HG03520 (cell line): ENCODE data around the gene LAMP5.

Experiments
- ATAC-seq: cut with Tn5 transposase; IDR thresholded peaks from one replicate; pipeline ENCODE4 v1.9.1; 2021; ENCODE audit warnings: mild to moderate bottlenecking, moderate library complexity; ENCODE audit not compliant: unreplicated experiment

Gene LAMP5

GRCh38 chr20:9514461-9515213, at the start of gene LAMP5:
TSS of gene LAMP5 (plus strand) at chr20:9514590. CDS start at chr20:9514853, 263 bp downstream.
- ATAC-seq = no peak

- ATAC-seq = no peak
Observed at GRCh38 chr20:9467995-9468394, 46.4 kb upstream of the LAMP5 start.

- ATAC-seq = no peak
Observed at GRCh38 chr20:9474835-9475415, 39.5 kb upstream of the LAMP5 start.

- ATAC-seq = no peak
Observed at GRCh38 chr20:9475456-9475855, 38.9 kb upstream of the LAMP5 start.

- no peak for ATAC-seq
Observed at GRCh38 chr20:9476174-9476573, 38.2 kb upstream of the LAMP5 start.

- ATAC-seq = no peak
Observed at GRCh38 chr20:9476637-9477036, 37.8 kb upstream of the LAMP5 start.

GRCh38 chr20:9478771-9479170, 35.6 kb upstream of the LAMP5 start:
- ATAC-seq = no peak

GRCh38 chr20:9480066-9480465, 34.3 kb upstream of the LAMP5 start:
- no peak for ATAC-seq

GRCh38 chr20:9482180-9482579, 32.2 kb upstream of the LAMP5 start:
- ATAC-seq = no peak

- no peak for ATAC-seq
Observed at GRCh38 chr20:9483131-9483530, 31.3 kb upstream of the LAMP5 start.

GRCh38 chr20:9485614-9486340, 28.6 kb upstream of the LAMP5 start:
- no peak for ATAC-seq

GRCh38 chr20:9487231-9487630, 27.2 kb upstream of the LAMP5 start:
- no peak for ATAC-seq

- no peak for ATAC-seq
Observed at GRCh38 chr20:9488063-9488462, 26.3 kb upstream of the LAMP5 start.

- no peak for ATAC-seq
Observed at GRCh38 chr20:9490161-9490560, 24.2 kb upstream of the LAMP5 start.

- no peak for ATAC-seq
Observed at GRCh38 chr20:9490631-9491030, 23.8 kb upstream of the LAMP5 start.

- ATAC-seq = no peak
Observed at GRCh38 chr20:9491324-9491723, 23.1 kb upstream of the LAMP5 start.

GRCh38 chr20:9492067-9492466, 22.3 kb upstream of the LAMP5 start:
- no peak for ATAC-seq

- no peak for ATAC-seq
Observed at GRCh38 chr20:9493803-9494202, 20.6 kb upstream of the LAMP5 start.

- no peak for ATAC-seq
Observed at GRCh38 chr20:9495701-9496100, 18.7 kb upstream of the LAMP5 start.

GRCh38 chr20:9496155-9496554, 18.2 kb upstream of the LAMP5 start:
- ATAC-seq = no peak

- ATAC-seq = no peak
Observed at GRCh38 chr20:9498322-9498721, 16.1 kb upstream of the LAMP5 start.
